K562 treated with DMSO at 1 percent for 48 hours (cell line): ENCODE results near the gene PPP4R1. TPM values are rescaled to one million over a fixed set of nuclear protein-coding genes. Genes with fewer than 3 reads are reported as not detected.

Experiments used
- total RNA-seq: library from RNA; unstranded; fragments of 300-600 nt; gene quantifications from 2 replicates; pipeline ENCODE4 v1.2.3, GENCODE V29; 2022; ENCODE audit warnings: low replicate concordance; ENCODE audit errors: extremely low read depth

Gene PPP4R1
- total RNA-seq, result not detected in 2 replicates

GRCh38 chr18:9614401-9615279, at the start of gene PPP4R1:
TSS of gene PPP4R1 (minus strand) at chr18:9614559. CDS start at chr18:9614484, 75 bp downstream.

Other genes with a start within 250 kb of the PPP4R1 start
- gene RALBP1, start 139.0 kb downstream of the PPP4R1 start, total RNA-seq, result not detected in 2 replicates
- gene RAB31, start 93.7 kb upstream of the PPP4R1 start, total RNA-seq, result not detected in 2 replicates